ENCODE measurements around the gene ATP2B2. TPM values are rescaled to one million over a fixed set of nuclear protein-coding genes. Genes with fewer than 3 reads are reported as not detected.

Gene ATP2B2
- total RNA-seq, 4 donors from 2014 or later = 0.86 to 2.2 (median 1.0) TPM; not detected in 1

DNA sequence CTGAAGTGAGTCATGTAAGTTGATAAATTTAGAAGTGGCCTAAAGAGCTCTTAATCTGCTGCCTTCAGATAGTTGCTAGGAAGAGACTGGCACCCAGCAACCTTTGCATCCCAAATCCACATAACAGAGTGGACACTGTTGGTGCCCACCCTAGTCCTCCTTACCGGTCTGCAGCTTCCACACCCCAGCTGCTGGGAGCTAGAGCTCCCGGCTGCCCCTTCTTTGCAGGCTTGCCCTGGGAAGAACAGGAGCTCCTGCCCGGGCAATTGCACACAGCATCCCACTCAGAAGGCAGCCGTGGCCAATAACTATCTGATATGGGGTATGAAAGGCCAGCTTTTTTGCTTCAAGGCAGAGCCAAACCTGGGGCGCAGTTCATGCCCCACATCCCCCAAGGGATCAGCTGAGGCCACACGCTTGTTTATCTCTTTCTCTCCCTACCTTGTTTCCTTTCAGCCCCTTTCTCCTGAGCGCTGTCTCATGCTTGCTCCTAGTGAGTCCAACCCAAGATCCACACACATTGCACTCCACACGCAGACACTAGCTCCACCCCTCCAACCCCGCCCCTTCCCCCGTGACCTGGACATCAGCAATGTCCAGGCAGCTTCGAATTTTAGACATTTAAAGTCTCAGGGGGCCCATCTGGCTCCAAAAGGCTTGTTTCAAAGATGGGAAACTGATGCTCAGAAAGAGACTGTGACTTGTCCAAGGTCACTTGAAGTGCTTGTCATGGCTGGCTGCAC is 9.1 kb downstream of the ATP2B2 start:
- H3K4me3 ChIP-seq = no peak overlapping the region
- no peaks in the 10 kb centered on the region for H3K9me3 ChIP-seq
- no peaks in the 10 kb centered on the region for H3K36me3 ChIP-seq
- H3K4me1 ChIP-seq = peaks cover 2% of the 10 kb centered on the region
- no peak overlapping the region for H3K27ac ChIP-seq
- peaks cover 3% of the 10 kb centered on the region for H3K27me3 ChIP-seq
- 63% methylated on average over 11 of the region's 11 CpGs for WGBS
- TF ChIP-seq, protein P1, sequence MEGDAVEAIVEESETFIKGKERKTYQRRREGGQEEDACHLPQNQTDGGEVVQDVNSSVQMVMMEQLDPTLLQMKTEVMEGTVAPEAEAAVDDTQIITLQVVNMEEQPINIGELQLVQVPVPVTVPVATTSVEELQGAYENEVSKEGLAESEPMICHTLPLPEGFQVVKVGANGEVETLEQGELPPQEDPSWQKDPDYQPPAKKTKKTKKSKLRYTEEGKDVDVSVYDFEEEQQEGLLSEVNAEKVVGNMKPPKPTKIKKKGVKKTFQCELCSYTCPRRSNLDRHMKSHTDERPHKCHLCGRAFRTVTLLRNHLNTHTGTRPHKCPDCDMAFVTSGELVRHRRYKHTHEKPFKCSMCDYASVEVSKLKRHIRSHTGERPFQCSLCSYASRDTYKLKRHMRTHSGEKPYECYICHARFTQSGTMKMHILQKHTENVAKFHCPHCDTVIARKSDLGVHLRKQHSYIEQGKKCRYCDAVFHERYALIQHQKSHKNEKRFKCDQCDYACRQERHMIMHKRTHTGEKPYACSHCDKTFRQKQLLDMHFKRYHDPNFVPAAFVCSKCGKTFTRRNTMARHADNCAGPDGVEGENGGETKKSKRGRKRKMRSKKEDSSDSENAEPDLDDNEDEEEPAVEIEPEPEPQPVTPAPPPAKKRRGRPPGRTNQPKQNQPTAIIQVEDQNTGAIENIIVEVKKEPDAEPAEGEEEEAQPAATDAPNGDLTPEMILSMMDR (IDR thresholded peaks at IDR 0.05) = no peak
- TF ChIP-seq EP300 (IDR thresholded peaks at IDR 0.05) (no peak), POLR2A (IDR thresholded peaks at IDR 0.05) (no peak), POLR2AphosphoS5 (IDR thresholded peaks at IDR 0.05) (no peak)
- no peak for DNase-seq (ENCODE audit: low spot score in 2 of 2)

DNA sequence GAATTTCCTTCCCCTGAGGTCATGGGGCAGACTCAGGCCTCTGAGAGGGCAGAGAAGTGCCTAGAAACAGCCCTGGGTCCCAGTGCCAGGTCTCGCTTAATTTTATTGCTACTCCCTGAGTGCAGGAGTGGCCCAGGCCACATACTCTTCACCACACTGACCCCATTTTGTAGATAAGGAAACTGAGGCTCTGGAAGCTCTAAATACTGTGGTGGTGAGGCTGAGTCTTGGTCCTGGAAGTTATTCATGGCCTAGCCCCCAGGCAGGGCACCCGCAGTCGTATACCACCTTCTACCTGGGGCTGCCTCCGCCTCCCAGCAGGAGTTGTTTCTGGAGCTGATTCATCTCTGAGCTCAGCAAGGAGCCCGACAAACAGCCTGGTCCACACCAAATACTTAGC is 9.8 kb downstream of the ATP2B2 start:
- 63% methylated on average over 5 of the region's 5 CpGs for WGBS
- peaks cover 2% of the 10 kb centered on the region for H3K4me1 ChIP-seq
- TF ChIP-seq EP300 (IDR thresholded peaks at IDR 0.05) (no peak), POLR2AphosphoS5 (IDR thresholded peaks at IDR 0.05) (no peak), POLR2A (IDR thresholded peaks at IDR 0.05) (no peak)
- TF ChIP-seq, protein P1 (IDR thresholded peaks at IDR 0.05) = no peak
- H3K4me3 ChIP-seq = no peak overlapping the region
- no peak overlapping the region for H3K27ac ChIP-seq
- no peak for DNase-seq (ENCODE audit: low spot score in 2 of 2)
- no peaks in the 10 kb centered on the region for H3K9me3 ChIP-seq
- no peaks in the 10 kb centered on the region for H3K36me3 ChIP-seq
- H3K27me3 ChIP-seq = peaks cover 3% of the 10 kb centered on the region

- H3K27ac ChIP-seq = no peak overlapping the region
- 32% methylated on average over 4 of the region's 4 CpGs for WGBS
- no peak for TF ChIP-seq POLR2AphosphoS5 (IDR thresholded peaks at IDR 0.05)
- TF ChIP-seq, protein P1 (IDR thresholded peaks at IDR 0.05) = no peak
- no peak for DNase-seq (ENCODE audit: low spot score in 2 of 2)
- H3K27me3 ChIP-seq = peaks cover 3% of the 10 kb centered on the region
- H3K36me3 ChIP-seq = no peaks in the 10 kb centered on the region
- H3K4me3 ChIP-seq = no peak overlapping the region
- no peaks in the 10 kb centered on the region for H3K9me3 ChIP-seq
- peaks cover 2% of the 10 kb centered on the region for H3K4me1 ChIP-seq
Measured at GRCh38 chr3:10495003-10495402, 10.4 kb downstream of the ATP2B2 start.

DNA sequence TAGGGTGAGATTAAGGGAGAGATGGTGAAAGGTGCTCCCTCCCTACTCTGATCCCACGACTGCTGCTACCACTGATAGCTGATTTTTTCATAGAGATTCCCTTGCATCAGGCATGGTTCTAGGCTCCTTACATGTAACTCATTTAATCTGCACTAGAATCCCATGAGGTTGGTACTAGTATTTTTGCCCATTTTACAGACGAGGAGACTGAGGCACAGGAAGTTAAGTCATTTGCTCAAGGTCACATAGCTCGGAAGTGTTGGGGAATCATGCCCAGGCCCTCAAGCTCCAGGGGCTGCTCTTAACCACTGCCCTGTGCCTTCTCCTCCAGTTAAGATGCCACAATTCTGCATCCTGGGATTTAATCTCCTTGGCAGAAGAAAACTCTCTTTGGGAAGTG is 11.2 kb downstream of the ATP2B2 start:
- DNase-seq (ENCODE audit: low spot score in 2 of 2) = no peak
- Histone ChIP-seq H3K4me1 (peaks cover 2% of the 10 kb centered on the region), H3K27me3 (peaks cover 3% of the 10 kb centered on the region), H3K4me3 (no peak overlapping the region), H3K36me3 (no peaks in the 10 kb centered on the region), H3K9me3 (no peaks in the 10 kb centered on the region), H3K27ac (no peak overlapping the region)
- 37% methylated on average over 3 of the region's 3 CpGs for WGBS
- TF ChIP-seq, protein P1 (IDR thresholded peaks at IDR 0.05) = no peak
- no peak for TF ChIP-seq POLR2A (IDR thresholded peaks at IDR 0.05)
- TF ChIP-seq EP300 (IDR thresholded peaks at IDR 0.05) = no peak
- no peak for TF ChIP-seq POLR2AphosphoS5 (IDR thresholded peaks at IDR 0.05)

DNA sequence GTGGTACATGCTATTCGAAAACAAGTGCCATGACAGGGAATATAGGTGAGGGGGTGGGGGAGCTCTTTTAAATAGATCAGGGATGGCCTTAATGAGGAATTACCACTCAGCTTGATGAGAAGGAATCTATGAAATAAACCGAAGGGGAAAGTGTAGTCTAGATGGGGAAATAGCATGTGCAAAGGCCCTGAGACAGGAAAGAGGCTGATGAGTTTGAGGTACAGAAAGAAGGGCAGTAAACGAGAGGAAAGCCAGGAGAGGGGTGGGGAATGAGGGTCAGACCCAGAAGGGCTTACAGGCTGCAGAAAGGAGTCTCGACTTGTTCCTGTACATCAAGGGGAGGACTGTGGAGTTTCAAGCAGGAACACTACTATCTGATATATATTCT is 12.2 kb downstream of the ATP2B2 start:
- 78% methylated on average over 4 of the region's 4 CpGs for WGBS

More for the DNA sequence above, 12.2 kb downstream of the ATP2B2 start:
- DNase-seq (ENCODE audit: low spot score in 2 of 2) = no peak
- no peaks in the 10 kb centered on the region for H3K9me3 ChIP-seq
- H3K36me3 ChIP-seq = no peaks in the 10 kb centered on the region
- no peak overlapping the region for H3K4me3 ChIP-seq
- H3K27ac ChIP-seq = no peak overlapping the region
- H3K27me3 ChIP-seq = peaks cover 2% of the 10 kb centered on the region
- TF ChIP-seq, protein P1 (IDR thresholded peaks at IDR 0.05) = no peak
- TF ChIP-seq EP300 (IDR thresholded peaks at IDR 0.05) = no peak
- TF ChIP-seq POLR2AphosphoS5 (IDR thresholded peaks at IDR 0.05) = no peak
- TF ChIP-seq POLR2A (IDR thresholded peaks at IDR 0.05) = no peak
- peaks cover 2% of the 10 kb centered on the region for H3K4me1 ChIP-seq
